DND-41 (cell line): ENCODE measurements around the gene HRH1.
"Not testable (repeated sequence)": the region's sequence is repeated elsewhere in the genome, so short reads cannot be mapped to it uniquely, and the experiment has no call there.

Experiments used
- ATAC-seq: fragments of 200-7000 bp; cut with Tn5 transposase; 3 replicates; pipeline ENCODE4 v1.9.1; 2021; ENCODE audit warnings: low read depth; ENCODE audit not compliant: insufficient read depth
- DNase-seq: peaks from one replicate; pipeline ENCODE4 v3.0.0-alpha.2; 2020
- H2AFZ ChIP-seq: 2 replicates; pipeline ENCODE4 v1.6.0; 2012; ENCODE audit warnings: low read depth, low read length
- H3K27ac ChIP-seq: 2 replicates; pipeline ENCODE4 v1.5.1; 2012; ENCODE audit warnings: low read length, inconsistent platforms
- H3K27me3 ChIP-seq: fragments of 200-600 bp; sonication (generic); 2 replicates; pipeline ENCODE4 v1.6.0; 2012; ENCODE audit warnings: low read length, mild to moderate bottlenecking, inconsistent platforms; ENCODE audit not compliant: insufficient read depth, poor library complexity
- H3K36me3 ChIP-seq: 2 replicates; pipeline ENCODE4 v1.5.1; 2012; ENCODE audit warnings: low read length, inconsistent platforms; ENCODE audit not compliant: insufficient read depth
- H3K4me1 ChIP-seq: 2 replicates; pipeline ENCODE4 v1.5.1; 2012; ENCODE audit warnings: mild to moderate bottlenecking, low read length; ENCODE audit not compliant: insufficient read depth
- H3K4me2 ChIP-seq: 2 replicates; pipeline ENCODE4 v1.6.0; 2012; ENCODE audit warnings: mild to moderate bottlenecking, moderate library complexity, low read length, inconsistent platforms; ENCODE audit not compliant: insufficient read depth
- H3K4me3 ChIP-seq, 2 experiments: fragments of 200-600 bp in 1 of 2; shearing (Covaris generic) in 1 of 2; 2 replicates each; pipeline ENCODE4 v1.5.1; 2012 to 2016; ENCODE audit warnings: inconsistent platforms in 2 of 2, low read length in 2 of 2, mild to moderate bottlenecking in 2 of 2, low read depth in 1 of 2, moderate library complexity in 1 of 2
- H3K79me2 ChIP-seq: 2 replicates; pipeline ENCODE4 v1.6.0; 2012; ENCODE audit warnings: low read length, inconsistent platforms; ENCODE audit not compliant: insufficient read depth
- H3K9ac ChIP-seq: 2 replicates; pipeline ENCODE4 v1.6.0; 2012; ENCODE audit warnings: low read depth, mild to moderate bottlenecking, inconsistent platforms, low read length, moderate library complexity
- H3K9me3 ChIP-seq: 2 replicates; pipeline ENCODE4 v1.5.1; 2012; ENCODE audit warnings: low read length, moderate library complexity, mild to moderate bottlenecking, inconsistent platforms; ENCODE audit not compliant: insufficient read depth, severe bottlenecking
- H4K20me1 ChIP-seq: 2 replicates; pipeline ENCODE4 v1.6.0; 2012; ENCODE audit warnings: low read length; ENCODE audit not compliant: insufficient read depth
- EZH2 ChIP-seq: IDR thresholded peaks from 3 replicates; pipeline ENCODE4 v1.6.1; 2012; ENCODE audit warnings: borderline replicate concordance, low read depth, mild to moderate bottlenecking, moderate library complexity, low read length, inconsistent platforms; ENCODE audit not compliant: severe bottlenecking
- TF ChIP-seq, protein P1 (sequence below): IDR thresholded peaks from 2 replicates; pipeline ENCODE4 v1.5.1; 2012; ENCODE audit warnings: borderline replicate concordance, low read length, moderate library complexity, mild to moderate bottlenecking; ENCODE audit not compliant: poor library complexity, severe bottlenecking; ENCODE audit errors: extremely low read depth

Gene HRH1, protein sequence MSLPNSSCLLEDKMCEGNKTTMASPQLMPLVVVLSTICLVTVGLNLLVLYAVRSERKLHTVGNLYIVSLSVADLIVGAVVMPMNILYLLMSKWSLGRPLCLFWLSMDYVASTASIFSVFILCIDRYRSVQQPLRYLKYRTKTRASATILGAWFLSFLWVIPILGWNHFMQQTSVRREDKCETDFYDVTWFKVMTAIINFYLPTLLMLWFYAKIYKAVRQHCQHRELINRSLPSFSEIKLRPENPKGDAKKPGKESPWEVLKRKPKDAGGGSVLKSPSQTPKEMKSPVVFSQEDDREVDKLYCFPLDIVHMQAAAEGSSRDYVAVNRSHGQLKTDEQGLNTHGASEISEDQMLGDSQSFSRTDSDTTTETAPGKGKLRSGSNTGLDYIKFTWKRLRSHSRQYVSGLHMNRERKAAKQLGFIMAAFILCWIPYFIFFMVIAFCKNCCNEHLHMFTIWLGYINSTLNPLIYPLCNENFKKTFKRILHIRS

GRCh38 chr3:11154036-11154952, at the start of gene HRH1:
HRH1 (plus strand) TSS chr3:11154493; CDS start chr3:11259038, 104,545 bp downstream.
- Histone ChIP-seq H3K9ac (no peak within 1 kb of the TSS), H3K4me3 (no peak within 1 kb of the TSS), H2AFZ (no peak within 1 kb of the TSS), H3K27me3 (peaks cover 18% of the 10 kb centered on the region), H3K4me1 (no peaks in the 10 kb centered on the region), H3K79me2 (no peaks in the 10 kb centered on the region), H3K4me2 (no peak within 1 kb of the TSS), H3K9me3 (no peaks in the 10 kb centered on the region), H4K20me1 (no peaks in the 10 kb centered on the region), H3K27ac (no peak within 1 kb of the TSS), H3K36me3 (no peaks in the 10 kb centered on the region)
- TF ChIP-seq, protein P1, sequence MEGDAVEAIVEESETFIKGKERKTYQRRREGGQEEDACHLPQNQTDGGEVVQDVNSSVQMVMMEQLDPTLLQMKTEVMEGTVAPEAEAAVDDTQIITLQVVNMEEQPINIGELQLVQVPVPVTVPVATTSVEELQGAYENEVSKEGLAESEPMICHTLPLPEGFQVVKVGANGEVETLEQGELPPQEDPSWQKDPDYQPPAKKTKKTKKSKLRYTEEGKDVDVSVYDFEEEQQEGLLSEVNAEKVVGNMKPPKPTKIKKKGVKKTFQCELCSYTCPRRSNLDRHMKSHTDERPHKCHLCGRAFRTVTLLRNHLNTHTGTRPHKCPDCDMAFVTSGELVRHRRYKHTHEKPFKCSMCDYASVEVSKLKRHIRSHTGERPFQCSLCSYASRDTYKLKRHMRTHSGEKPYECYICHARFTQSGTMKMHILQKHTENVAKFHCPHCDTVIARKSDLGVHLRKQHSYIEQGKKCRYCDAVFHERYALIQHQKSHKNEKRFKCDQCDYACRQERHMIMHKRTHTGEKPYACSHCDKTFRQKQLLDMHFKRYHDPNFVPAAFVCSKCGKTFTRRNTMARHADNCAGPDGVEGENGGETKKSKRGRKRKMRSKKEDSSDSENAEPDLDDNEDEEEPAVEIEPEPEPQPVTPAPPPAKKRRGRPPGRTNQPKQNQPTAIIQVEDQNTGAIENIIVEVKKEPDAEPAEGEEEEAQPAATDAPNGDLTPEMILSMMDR = no peak
- no peak for TF ChIP-seq EZH2
- DNase-seq (no peak), ATAC-seq (no peak)

DNA sequence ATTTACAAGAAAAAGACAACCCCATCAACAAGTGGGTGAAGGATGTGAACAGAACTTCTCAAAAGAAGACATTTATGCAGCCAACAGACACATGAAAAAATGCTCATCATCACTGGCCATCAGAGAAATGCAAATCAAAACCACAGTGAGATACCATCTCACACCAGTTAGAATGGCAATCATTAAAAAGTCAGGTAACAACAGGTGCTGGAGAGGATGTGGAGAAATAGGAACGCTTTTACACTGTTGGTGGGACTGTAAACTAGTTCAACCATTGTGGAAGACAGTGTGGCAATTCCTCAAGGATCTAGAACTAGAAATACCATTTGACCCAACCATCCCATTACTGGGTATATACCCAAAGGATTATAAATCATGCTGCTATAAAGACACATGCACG, 41.0 kb upstream of the HRH1 start:
- not testable (repeated sequence) for H3K79me2 ChIP-seq, ATAC-seq, H4K20me1 ChIP-seq, H3K4me3 ChIP-seq, H2AFZ ChIP-seq, H3K27ac ChIP-seq, DNase-seq, H3K36me3 ChIP-seq, H3K4me1 ChIP-seq, H3K27me3 ChIP-seq, H3K9me3 ChIP-seq, H3K9ac ChIP-seq, H3K4me2 ChIP-seq

GRCh38 chr3:11115548-11115947, 38.7 kb upstream of the HRH1 start:
- ATAC-seq = no peak
- Histone ChIP-seq H3K36me3 (no peaks in the 10 kb centered on the region), H3K4me2 (no peak overlapping the region), H4K20me1 (no peaks in the 10 kb centered on the region), H3K27ac (no peak overlapping the region), H3K9ac (no peak overlapping the region), H3K79me2 (no peaks in the 10 kb centered on the region), H3K4me3 (no peak overlapping the region), H3K27me3 (peaks cover 5% of the 10 kb centered on the region), H3K4me1 (no peaks in the 10 kb centered on the region), H2AFZ (no peak overlapping the region), H3K9me3 (no peaks in the 10 kb centered on the region)
- TF ChIP-seq, protein P1 = no peak
- no peak for TF ChIP-seq EZH2
- no peak for DNase-seq
